Gastroesophageal sphincter (tissue), 3 donors: ENCODE results near the gene FAM72C.
"Not testable (repeated sequence)": the region's sequence is repeated elsewhere in the genome, so short reads cannot be mapped to it uniquely, and the experiment has no call there.

Experiments
- POLR2A ChIP-seq, 2 donors: fragments of 450-650 bp; IDR thresholded peaks; one replicate each; pipeline ENCODE4 v1.6.1; 2017; ENCODE audit warnings: antibody characterized with exemption in 2 of 2, mild to moderate bottlenecking in 2 of 2, moderate library complexity in 1 of 2
- POLR2AphosphoS5 ChIP-seq: sonication (generic); formaldehyde crosslinking; IDR thresholded peaks from one replicate; pipeline ENCODE4 v1.6.1; 2017; ENCODE audit warnings: antibody characterized with exemption
- TF ChIP-seq, protein P1 (sequence below), 4 experiments: fragments of 200-600 bp in 2 of 4; fragments of 450-650 bp in 2 of 4; sonication (generic) in 1 of 4; IDR thresholded peaks; one replicate each; pipeline ENCODE4 v1.5.1; 2017 to 2019; ENCODE audit warnings: antibody characterized with exemption in 4 of 4, mild to moderate bottlenecking in 2 of 4, moderate library complexity in 2 of 4

DNA sequence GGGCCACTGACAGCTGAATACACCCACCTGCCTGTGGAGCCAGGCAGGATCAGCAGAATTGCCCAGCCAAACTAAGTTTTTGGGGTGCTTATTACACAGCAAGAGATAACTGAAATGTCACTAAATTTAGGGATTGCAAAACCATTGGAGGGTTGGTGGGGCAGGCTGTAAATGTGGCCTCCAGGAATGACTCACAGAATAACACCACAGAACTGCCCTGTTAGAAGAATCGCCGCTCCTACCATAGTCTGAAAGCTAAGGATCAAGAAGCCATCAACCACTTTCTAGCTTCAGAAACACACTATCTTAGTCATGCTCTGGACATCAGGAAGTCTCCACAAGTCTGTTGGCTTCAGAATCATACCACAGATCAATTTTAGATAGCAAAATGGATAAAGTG lies 24.0 kb downstream of the FAM72C start:
- not testable (repeated sequence) for TF ChIP-seq POLR2A (IDR thresholded peaks at IDR 0.05); POLR2AphosphoS5
- TF ChIP-seq, protein P1, sequence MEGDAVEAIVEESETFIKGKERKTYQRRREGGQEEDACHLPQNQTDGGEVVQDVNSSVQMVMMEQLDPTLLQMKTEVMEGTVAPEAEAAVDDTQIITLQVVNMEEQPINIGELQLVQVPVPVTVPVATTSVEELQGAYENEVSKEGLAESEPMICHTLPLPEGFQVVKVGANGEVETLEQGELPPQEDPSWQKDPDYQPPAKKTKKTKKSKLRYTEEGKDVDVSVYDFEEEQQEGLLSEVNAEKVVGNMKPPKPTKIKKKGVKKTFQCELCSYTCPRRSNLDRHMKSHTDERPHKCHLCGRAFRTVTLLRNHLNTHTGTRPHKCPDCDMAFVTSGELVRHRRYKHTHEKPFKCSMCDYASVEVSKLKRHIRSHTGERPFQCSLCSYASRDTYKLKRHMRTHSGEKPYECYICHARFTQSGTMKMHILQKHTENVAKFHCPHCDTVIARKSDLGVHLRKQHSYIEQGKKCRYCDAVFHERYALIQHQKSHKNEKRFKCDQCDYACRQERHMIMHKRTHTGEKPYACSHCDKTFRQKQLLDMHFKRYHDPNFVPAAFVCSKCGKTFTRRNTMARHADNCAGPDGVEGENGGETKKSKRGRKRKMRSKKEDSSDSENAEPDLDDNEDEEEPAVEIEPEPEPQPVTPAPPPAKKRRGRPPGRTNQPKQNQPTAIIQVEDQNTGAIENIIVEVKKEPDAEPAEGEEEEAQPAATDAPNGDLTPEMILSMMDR (IDR thresholded peaks at IDR 0.05): not testable (repeated sequence)
